GM21619 (cell line): ENCODE data around the gene TRAM2.

ENCODE experiments used
- ATAC-seq: cut with Tn5 transposase; IDR thresholded peaks from one replicate; pipeline ENCODE4 v1.9.1; 2021; ENCODE audit not compliant: unreplicated experiment

Gene TRAM2

DNA sequence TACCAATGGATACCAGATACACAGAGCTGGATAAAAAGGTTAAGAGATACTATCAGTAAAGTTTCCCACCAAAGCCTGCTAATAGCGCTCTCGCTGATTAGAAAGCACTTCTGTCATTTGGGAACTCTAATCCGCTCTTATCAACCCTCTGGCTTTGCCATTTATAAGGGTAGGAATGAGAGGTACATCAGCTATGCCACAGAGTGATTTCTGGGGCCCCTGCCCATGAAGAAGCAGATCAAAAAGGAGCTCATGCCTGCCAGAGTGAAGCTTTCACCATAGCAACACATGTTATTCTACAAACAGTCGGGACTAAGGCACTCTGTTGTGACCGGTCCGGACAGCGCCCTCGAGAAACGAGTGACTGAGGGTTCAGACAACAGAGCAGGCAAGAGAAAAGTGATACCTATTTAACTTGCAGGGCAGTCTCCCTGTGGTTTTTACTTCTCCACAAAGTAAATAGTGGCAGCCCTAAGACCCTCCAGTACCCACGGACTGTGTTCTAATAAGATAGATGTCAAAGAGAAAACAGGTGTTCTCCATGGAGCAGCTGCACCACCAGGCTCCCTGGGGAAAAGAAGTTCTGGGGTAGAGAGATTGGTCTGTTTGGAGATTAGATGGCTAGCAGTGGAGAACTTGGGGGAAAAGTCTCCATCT, 5.6 kb downstream of the TRAM2 start:
- no peak for ATAC-seq

DNA sequence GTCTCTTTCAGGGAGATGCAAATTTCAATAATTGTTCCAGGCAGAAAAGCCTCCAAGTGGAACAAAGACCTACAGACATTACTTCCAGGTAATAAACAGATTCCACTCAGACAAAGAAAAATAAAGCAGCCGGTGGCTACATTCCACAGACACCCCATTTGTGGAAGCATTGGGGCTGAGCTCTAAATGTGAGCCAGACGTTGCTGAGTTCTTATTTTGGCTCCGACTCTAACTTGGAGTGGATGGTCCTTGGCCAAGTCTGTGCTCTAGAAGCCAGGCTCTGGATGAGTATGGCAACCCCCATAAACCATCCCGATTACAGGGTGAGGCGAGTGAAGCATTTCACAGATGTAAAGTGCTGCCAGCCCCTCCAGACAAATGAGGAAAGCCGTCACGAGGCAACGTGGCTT, 6.6 kb downstream of the TRAM2 start:
- ATAC-seq = no peak

- ATAC-seq = no peak
Measured at GRCh38 chr6:52568320-52568719, 8.5 kb downstream of the TRAM2 start.

GRCh38 chr6:52566853-52567279, 10.0 kb downstream of the TRAM2 start:
- ATAC-seq = no peak

DNA sequence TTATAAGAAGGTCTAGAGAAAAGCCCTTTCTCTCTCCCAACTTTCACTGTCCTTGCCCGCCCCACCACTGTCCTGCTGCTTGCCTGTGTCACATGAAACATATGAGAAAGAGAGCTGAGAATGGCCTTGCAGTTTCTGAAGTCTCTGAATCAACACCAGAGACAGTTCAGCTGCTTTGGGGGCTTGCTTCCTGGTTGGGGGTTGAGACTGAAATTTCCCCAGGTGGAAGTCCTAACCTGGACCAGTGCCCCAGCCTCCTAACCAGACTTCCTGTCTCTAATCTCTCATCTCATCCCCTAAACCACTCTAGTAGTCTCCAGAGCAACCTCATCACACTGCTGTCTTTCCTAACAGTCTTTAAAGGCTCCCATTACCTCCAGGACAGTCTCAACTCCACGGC, 10.7 kb downstream of the TRAM2 start:
- peak; percentile 77 for ATAC-seq

- no peak for ATAC-seq
Measured at GRCh38 chr6:52564856-52565255, 12.0 kb downstream of the TRAM2 start.

DNA sequence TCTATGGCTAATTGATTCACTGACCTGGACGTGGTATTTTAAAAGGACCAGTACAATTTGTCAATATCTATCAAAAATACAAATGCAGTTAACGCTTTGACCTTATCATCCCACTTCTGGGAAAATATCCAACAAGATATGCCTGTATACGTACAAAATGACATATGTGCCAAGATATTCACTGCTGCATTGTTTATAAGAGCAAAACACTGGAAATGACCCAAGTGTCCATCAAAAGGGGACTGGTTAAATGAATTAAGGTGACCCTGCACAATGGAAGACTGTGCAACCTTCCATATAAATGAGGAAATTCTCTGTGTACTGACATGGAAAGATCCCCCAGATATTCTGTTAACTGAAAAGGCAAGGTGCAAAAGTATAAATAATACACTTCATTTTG, 13.9 kb downstream of the TRAM2 start:
- ATAC-seq = no peak

- no peak for ATAC-seq
Measured at GRCh38 chr6:52560462-52560861, 16.4 kb downstream of the TRAM2 start.

GRCh38 chr6:52558266-52559000, 18.4 kb downstream of the TRAM2 start:
- ATAC-seq = no peak

DNA sequence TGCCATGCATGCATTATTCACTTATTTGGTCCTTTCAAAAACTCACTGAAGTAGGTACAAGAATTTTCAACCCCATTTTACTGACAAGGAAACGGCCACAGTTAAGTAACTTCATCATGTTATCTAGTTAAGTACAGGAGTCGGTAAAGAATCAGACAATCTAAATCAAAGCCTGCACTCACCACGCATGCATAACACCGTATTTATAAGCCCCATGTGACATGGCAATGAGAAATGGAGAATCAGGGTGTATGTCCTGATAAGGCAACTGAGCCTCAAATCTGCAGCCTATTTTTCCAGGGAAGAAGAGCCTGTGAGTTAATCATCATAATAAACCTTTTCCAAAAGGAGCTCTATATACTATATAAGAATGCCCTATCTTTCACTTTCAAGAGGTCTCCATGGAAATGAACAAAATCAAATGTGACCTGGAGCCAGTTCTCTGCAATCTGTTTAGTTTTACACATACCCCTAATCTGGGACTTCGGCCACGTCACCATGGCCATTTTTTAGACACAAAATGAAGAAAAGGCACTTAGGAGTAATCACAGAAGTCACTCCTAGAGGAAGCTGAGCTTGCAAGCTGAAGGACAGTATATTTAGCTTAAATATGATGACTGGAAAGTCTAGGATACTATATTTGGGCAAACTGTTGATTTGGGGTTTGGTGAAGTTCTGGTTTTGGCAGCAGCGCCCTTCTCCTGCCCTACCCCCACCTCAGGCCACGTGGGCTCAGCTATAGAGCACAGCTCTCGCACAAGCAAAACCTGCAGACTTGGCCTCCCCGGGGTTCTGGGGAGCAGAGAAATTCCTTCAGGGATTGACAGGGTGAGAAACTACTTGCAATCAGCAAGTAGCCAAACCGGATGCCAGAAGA, 19.2 kb downstream of the TRAM2 start:
- ATAC-seq = no peak

DNA sequence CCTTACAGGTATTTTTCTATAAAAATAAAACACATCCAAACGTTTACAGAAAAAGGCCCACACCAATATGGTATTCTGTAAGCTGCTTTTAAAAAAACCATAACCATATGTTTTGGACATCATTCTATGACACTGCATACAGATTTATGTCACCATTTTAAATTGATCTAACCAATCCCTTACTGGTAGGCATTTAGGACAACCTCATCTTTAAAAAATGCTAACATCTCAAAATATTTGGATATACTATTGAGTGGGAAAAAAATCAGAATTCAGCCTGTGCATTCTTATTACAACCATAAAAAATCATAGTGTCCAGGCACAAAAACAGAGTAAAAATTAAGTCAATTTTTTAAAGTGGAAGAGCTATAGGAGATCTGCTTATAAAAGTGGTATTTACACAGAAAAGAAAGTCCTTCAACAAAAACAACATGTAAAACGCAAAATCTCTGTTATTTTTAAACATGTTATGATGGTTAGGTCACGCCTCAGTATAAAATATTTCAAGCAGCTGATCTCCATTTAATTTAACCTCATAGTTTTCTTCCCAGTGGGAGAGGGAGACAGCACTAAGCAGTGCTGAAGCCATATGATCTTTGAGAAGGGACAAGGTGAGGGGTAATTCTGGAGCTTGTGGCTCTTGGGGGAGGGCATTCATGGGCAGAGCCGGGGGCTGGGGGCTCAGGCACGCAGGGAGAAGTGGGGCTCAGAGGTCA, 21.2 kb downstream of the TRAM2 start:
- ATAC-seq = no peak

DNA sequence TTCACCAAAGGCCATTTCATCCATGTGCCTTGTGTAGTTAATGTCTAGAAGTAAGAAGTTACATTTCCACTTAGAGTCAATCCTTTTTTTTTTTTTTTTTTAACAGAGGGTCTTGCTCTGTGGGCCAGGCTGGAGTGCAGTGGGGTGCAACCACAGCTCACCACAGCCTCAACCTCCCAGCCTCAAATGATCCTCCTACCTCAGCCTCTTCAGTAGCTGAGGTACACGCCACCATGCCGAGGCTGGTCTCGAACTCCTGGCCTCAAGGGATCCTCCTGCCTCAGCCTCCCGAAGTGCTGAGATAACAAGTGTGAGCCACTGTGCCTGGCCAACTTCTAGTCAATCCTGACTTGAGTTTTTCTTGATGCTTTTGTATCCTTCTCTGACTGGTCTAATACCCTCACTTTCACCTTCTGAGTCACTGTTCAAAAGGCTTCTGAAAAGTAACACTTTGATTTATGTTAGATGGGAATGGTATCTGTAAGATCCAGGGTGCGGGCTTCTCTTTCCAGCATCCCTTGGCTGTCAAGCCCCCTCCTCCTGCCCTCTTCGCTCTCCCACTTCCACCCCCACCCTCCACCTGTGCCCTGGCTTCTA, 22.1 kb downstream of the TRAM2 start:
- no peak for ATAC-seq

GRCh38 chr6:52553719-52554118, 23.1 kb downstream of the TRAM2 start:
- no peak for ATAC-seq

DNA sequence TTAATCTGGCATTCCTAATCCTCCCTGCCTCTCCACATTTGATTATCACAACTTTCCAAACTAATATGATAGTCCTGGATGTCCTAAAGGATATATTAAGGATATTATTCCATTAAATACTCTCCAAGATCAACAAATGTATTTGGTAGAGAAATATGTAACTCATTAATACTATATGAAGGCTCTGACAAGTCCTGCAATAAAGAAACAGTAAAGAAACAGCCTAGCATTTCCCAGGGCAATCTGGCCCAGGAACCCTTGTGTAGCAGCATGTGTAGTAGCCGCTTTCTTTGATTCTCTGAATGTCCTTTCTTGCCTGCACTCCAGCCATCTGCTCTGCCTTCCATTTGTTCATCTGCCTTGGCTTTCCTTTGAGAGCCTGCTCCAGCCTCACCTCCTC, 23.7 kb downstream of the TRAM2 start:
- ATAC-seq = no peak

GRCh38 chr6:52552278-52552643, 24.6 kb downstream of the TRAM2 start:
- peak; percentile 95 for ATAC-seq

- ATAC-seq = no peak
Measured at GRCh38 chr6:52551483-52552277, 25.2 kb downstream of the TRAM2 start.

GRCh38 chr6:52550870-52551269, 26.0 kb downstream of the TRAM2 start:
- no peak for ATAC-seq

DNA sequence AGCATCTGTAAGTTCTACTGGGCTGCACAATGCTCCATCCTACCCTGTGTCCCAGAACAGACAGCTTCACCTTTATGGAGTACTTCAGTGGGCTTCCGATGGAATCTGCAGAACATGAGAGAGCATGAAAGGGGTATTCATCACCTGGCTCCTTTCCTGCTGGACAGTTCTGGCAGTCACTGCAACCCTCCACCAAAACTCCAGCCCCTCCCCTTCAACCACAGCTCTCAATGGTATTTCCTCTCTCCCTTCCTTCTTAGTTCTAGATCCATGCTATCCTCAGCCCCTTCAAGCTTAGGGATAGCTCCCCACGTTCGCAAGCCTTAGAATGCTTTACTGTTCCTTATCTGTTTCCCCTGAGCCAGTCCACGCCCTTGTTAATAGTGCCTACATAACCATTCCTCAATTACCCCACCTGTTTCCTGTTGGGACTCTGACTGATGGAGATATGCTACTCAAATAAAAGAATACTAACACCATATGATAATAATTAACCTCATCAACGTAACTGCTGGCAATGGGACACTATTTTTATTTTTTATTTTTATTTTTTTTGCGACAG, 26.8 kb downstream of the TRAM2 start:
- ATAC-seq = no peak

DNA sequence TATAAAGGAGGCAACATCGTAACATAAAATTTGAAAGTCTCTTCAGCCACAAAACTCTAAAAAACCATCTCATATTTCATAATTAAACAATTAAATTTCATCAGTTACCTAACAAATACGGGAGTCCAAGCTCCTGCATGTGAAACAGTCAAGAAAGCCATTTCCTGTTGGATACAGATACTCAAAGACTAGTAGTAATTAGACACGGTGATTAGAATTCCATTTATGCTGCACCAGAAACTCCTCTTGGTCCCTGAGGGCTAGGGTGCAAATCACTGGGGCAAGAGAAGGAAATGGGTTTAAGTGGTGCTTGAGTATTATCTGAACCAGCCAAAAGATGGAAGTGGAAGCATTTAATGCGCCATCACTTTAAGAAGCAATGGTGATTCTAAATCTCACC, 27.4 kb downstream of the TRAM2 start:
- ATAC-seq = no peak

DNA sequence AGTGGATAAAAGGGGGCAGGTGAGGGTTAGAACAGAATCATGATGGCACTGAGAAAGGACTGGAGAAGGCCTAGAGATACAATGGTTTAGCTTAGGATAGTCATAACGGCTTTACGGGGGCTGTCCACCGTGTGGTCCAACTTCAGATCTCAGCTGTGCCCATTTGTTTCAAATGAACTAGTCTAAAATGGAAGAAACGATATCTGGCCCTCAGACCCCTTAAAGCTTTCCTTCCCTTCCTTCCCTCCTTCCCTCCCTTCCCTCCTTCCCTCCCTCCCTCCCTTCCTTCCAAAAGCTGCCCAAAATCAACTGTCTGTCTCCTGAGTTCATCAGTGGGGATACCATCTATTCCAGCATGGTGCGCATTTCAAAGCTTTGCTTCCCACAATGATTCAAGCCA, 27.9 kb downstream of the TRAM2 start:
- ATAC-seq = no peak
